Measurements from ENCODE around the gene SLC7A14.

Gene SLC7A14

GRCh38 chr3:170531054-170531453 lies 54.8 kb downstream of the SLC7A14 start:
- H3K36me3 ChIP-seq (ENCODE audit: control insufficient read depth, low read depth, low read length), result no peaks in the 10 kb centered on the region
- no peak overlapping the region for H3K27ac ChIP-seq (ENCODE audit: low read length)
- no peak overlapping the region for H3K9ac ChIP-seq (ENCODE audit: low read length)
- no peaks in the 10 kb centered on the region for H3K9me3 ChIP-seq (ENCODE audit: control insufficient read depth, low read depth, low read length)
- no peaks in the 10 kb centered on the region for H3K27me3 ChIP-seq (ENCODE audit: control insufficient read depth, insufficient read depth, low read length)
- H3K4me1 ChIP-seq (ENCODE audit: control insufficient read depth, low read depth, low read length), result peaks cover 6% of the 10 kb centered on the region
- no peak overlapping the region for H3K4me3 ChIP-seq (ENCODE audit: low read length)

DNA sequence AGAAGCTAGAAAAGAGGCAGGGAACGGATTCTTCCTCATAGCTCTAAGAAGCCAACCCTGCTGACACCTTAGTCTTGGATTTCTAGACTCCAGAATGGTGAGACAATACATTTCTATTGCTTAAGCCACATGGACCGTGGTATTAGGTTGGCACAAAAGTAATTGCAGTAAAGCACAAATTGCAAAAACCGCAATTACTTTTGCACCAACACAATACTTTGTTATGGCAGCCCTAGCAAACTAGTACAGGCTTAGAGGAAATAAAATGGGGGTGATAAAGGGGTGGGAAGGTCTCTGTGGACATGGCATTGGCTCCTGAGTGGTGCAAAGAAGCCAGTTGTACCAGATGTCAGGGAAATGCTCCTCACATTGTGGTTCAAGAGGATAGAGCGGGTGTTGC lies 56.0 kb downstream of the SLC7A14 start:
- H3K4me1 ChIP-seq (ENCODE audit: control insufficient read depth, low read depth, low read length), result peaks cover 6% of the 10 kb centered on the region
- H3K9me3 ChIP-seq (ENCODE audit: control insufficient read depth, low read depth, low read length), result no peaks in the 10 kb centered on the region
- H3K4me3 ChIP-seq (ENCODE audit: low read length), result no peak overlapping the region
- no peak overlapping the region for H3K9ac ChIP-seq (ENCODE audit: low read length)
- no peaks in the 10 kb centered on the region for H3K27me3 ChIP-seq (ENCODE audit: control insufficient read depth, insufficient read depth, low read length)
- no peaks in the 10 kb centered on the region for H3K36me3 ChIP-seq (ENCODE audit: control insufficient read depth, low read depth, low read length)
- H3K27ac ChIP-seq (ENCODE audit: low read length), result no peak overlapping the region

- Histone ChIP-seq H3K9ac (ENCODE audit: low read length) (no peak overlapping the region), H3K4me3 (ENCODE audit: low read length) (no peak overlapping the region), H3K9me3 (ENCODE audit: control insufficient read depth, low read depth, low read length) (no peaks in the 10 kb centered on the region), H3K27ac (ENCODE audit: low read length) (no peak overlapping the region), H3K4me1 (ENCODE audit: control insufficient read depth, low read depth, low read length) (peaks cover 6% of the 10 kb centered on the region), H3K27me3 (ENCODE audit: control insufficient read depth, insufficient read depth, low read length) (no peaks in the 10 kb centered on the region), H3K36me3 (ENCODE audit: control insufficient read depth, low read depth, low read length) (no peaks in the 10 kb centered on the region)
These were observed 56.5 kb downstream of the SLC7A14 start for GRCh38 chr3:170529346-170529745.

DNA sequence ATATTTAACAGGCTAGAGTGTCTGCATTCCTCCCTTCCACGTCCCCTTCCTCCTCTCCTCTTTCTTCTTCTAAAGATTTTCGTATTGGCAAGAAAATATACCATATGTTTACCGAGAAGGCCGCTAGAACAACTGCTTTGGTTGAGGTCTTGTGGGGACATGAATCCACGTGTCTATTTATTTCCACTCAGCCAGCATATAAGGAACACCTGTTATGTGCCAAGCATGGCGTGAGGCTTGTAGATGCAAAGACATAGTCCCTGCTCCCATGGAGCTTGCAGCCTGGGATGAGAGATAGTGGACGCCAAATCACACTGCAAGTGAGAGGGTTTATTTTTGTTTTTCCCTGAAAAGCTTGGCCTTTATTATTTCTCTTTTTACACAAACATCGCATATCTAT lies 57.1 kb downstream of the SLC7A14 start:
- Histone ChIP-seq H3K27ac (ENCODE audit: low read length) (no peak overlapping the region), H3K9me3 (ENCODE audit: control insufficient read depth, low read depth, low read length) (no peaks in the 10 kb centered on the region), H3K9ac (ENCODE audit: low read length) (no peak overlapping the region), H3K4me3 (ENCODE audit: low read length) (no peak overlapping the region), H3K36me3 (ENCODE audit: control insufficient read depth, low read depth, low read length) (no peaks in the 10 kb centered on the region), H3K27me3 (ENCODE audit: control insufficient read depth, insufficient read depth, low read length) (no peaks in the 10 kb centered on the region), H3K4me1 (ENCODE audit: control insufficient read depth, low read depth, low read length) (peaks cover 6% of the 10 kb centered on the region)

DNA sequence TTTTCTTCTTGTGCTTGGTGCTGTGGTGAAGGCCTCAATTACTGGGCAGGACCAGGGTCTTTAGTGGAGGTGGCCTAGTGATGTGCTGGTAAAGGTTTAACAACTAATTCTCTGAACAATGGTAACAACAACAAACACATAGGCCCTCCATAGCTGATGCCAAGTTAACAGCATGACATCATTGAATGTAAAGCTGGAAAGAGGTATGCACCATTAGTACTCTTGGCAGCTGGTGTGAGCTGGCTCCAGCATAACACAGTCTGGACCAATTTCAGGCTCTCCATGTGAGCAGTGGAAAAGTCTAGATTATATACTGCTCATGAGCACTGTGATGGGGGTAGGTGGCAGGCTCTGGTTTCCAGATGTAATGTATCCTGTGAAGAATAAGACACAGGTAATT lies 61.8 kb downstream of the SLC7A14 start:
- H3K4me3 ChIP-seq (ENCODE audit: low read length), result no peak overlapping the region
- H3K4me1 ChIP-seq (ENCODE audit: control insufficient read depth, low read depth, low read length), result peaks cover 6% of the 10 kb centered on the region
- H3K27ac ChIP-seq (ENCODE audit: low read length), result no peak overlapping the region
- no peaks in the 10 kb centered on the region for H3K9me3 ChIP-seq (ENCODE audit: control insufficient read depth, low read depth, low read length)
- H3K36me3 ChIP-seq (ENCODE audit: control insufficient read depth, low read depth, low read length), result no peaks in the 10 kb centered on the region
- no peak overlapping the region for H3K9ac ChIP-seq (ENCODE audit: low read length)
- no peaks in the 10 kb centered on the region for H3K27me3 ChIP-seq (ENCODE audit: control insufficient read depth, insufficient read depth, low read length)

DNA sequence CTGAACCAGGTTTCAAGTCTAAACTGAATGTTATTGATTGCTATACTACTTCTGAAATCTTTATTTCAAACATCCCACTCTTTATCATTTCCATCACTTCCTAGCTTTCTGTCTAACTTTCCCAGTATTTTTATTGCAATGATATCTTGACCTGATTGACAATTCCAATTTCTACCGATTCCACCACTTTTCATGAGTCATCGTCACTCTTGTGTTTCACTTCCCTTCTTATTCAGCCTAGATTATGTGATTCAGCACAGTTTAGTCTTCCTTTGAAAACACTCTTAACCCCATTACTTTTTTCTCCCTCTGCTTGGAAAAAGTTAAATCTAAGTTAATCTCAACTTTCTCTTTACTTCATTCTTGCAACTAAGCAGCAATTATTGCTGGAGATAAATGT lies 62.6 kb downstream of the SLC7A14 start:
- Histone ChIP-seq H3K27me3 (ENCODE audit: control insufficient read depth, insufficient read depth, low read length) (no peaks in the 10 kb centered on the region), H3K4me1 (ENCODE audit: control insufficient read depth, low read depth, low read length) (no peaks in the 10 kb centered on the region), H3K27ac (ENCODE audit: low read length) (no peak overlapping the region), H3K9ac (ENCODE audit: low read length) (no peak overlapping the region), H3K36me3 (ENCODE audit: control insufficient read depth, low read depth, low read length) (no peaks in the 10 kb centered on the region), H3K9me3 (ENCODE audit: control insufficient read depth, low read depth, low read length) (no peaks in the 10 kb centered on the region), H3K4me3 (ENCODE audit: low read length) (no peak overlapping the region)

GRCh38 chr3:170522201-170522600 lies 63.7 kb downstream of the SLC7A14 start:
- Histone ChIP-seq H3K27me3 (ENCODE audit: control insufficient read depth, insufficient read depth, low read length) (no peaks in the 10 kb centered on the region), H3K36me3 (ENCODE audit: control insufficient read depth, low read depth, low read length) (no peaks in the 10 kb centered on the region), H3K27ac (ENCODE audit: low read length) (no peak overlapping the region), H3K9ac (ENCODE audit: low read length) (no peak overlapping the region), H3K4me3 (ENCODE audit: low read length) (no peak overlapping the region), H3K4me1 (ENCODE audit: control insufficient read depth, low read depth, low read length) (peaks cover 2% of the 10 kb centered on the region), H3K9me3 (ENCODE audit: control insufficient read depth, low read depth, low read length) (no peaks in the 10 kb centered on the region)

- Histone ChIP-seq H3K27ac (ENCODE audit: low read length) (no peak overlapping the region), H3K4me3 (ENCODE audit: low read length) (no peak overlapping the region), H3K36me3 (ENCODE audit: control insufficient read depth, low read depth, low read length) (no peaks in the 10 kb centered on the region), H3K9me3 (ENCODE audit: control insufficient read depth, low read depth, low read length) (no peaks in the 10 kb centered on the region), H3K4me1 (ENCODE audit: control insufficient read depth, low read depth, low read length) (peaks cover 2% of the 10 kb centered on the region), H3K27me3 (ENCODE audit: control insufficient read depth, insufficient read depth, low read length) (no peaks in the 10 kb centered on the region), H3K9ac (ENCODE audit: low read length) (no peak overlapping the region)
These were observed 64.9 kb downstream of the SLC7A14 start for GRCh38 chr3:170520996-170521395.

DNA sequence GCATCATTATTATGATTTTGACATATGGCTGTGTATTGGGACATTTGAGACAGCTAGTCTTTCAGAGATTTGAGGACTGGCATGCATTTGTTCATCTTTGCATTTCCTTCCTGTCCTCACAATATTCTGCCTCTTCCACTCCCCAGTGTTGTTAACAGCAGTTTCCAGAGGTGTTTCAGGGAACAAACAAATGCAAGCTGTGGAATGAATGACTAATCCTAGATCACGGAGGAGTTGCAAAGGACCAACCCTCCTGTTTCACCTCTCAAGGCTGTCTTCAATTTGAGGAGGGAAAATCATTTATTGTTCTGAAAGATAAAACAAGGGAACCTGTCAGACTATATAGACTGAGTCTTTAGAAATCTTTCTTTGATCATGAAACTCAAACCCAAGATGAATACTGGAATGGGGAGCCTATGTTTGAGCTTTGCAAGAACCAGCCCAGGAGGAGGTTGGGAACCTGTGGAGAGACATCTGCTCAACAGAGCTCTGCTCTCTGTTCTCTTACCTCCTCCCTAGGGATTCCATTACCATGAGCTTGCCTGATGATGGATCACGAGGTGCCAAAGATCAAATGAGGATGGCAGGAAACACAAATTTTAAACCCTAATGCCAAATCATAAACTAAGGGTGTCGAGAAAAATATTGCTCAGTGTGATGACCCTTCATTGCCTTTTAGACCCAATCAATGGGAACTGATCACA lies 68.5 kb downstream of the SLC7A14 start:
- Histone ChIP-seq H3K27me3 (ENCODE audit: control insufficient read depth, insufficient read depth, low read length) (no peaks in the 10 kb centered on the region), H3K4me1 (ENCODE audit: control insufficient read depth, low read depth, low read length) (peaks cover 2% of the 10 kb centered on the region), H3K27ac (ENCODE audit: low read length) (no peak overlapping the region), H3K4me3 (ENCODE audit: low read length) (no peak overlapping the region), H3K9me3 (ENCODE audit: control insufficient read depth, low read depth, low read length) (no peaks in the 10 kb centered on the region), H3K9ac (ENCODE audit: low read length) (no peak overlapping the region), H3K36me3 (ENCODE audit: control insufficient read depth, low read depth, low read length) (no peaks in the 10 kb centered on the region)

- H3K27ac ChIP-seq (ENCODE audit: low read length), result no peak overlapping the region
- no peaks in the 10 kb centered on the region for H3K9me3 ChIP-seq (ENCODE audit: control insufficient read depth, low read depth, low read length)
- no peaks in the 10 kb centered on the region for H3K27me3 ChIP-seq (ENCODE audit: control insufficient read depth, insufficient read depth, low read length)
- no peaks in the 10 kb centered on the region for H3K36me3 ChIP-seq (ENCODE audit: control insufficient read depth, low read depth, low read length)
- peaks cover 2% of the 10 kb centered on the region for H3K4me1 ChIP-seq (ENCODE audit: control insufficient read depth, low read depth, low read length)
- no peak overlapping the region for H3K4me3 ChIP-seq (ENCODE audit: low read length)
- no peak overlapping the region for H3K9ac ChIP-seq (ENCODE audit: low read length)
These were observed 72.2 kb downstream of the SLC7A14 start for GRCh38 chr3:170513642-170514041.

DNA sequence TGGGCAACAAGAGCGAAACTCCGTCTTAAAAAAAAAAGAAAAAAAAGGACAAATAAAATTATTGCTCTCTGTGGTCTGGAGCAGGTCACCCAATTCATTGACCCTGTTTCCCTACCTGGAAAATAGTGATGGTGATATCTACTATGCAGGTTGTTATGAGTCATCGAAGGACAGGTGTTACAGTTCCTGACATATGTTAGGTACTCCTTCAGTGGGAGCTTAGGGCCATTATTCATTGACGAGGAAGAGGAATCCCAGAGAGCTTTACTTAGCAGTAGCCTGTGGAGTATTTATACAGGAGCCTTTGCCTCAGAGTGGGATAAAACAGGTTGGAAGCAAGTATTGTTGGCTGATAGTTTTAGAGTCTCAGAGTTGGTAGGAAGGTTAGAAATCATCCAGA lies 74.5 kb downstream of the SLC7A14 start:
- no peak overlapping the region for H3K27ac ChIP-seq (ENCODE audit: low read length)
- no peak overlapping the region for H3K4me3 ChIP-seq (ENCODE audit: low read length)
- H3K9me3 ChIP-seq (ENCODE audit: control insufficient read depth, low read depth, low read length), result no peaks in the 10 kb centered on the region
- no peaks in the 10 kb centered on the region for H3K36me3 ChIP-seq (ENCODE audit: control insufficient read depth, low read depth, low read length)
- no peak overlapping the region for H3K9ac ChIP-seq (ENCODE audit: low read length)
- no peaks in the 10 kb centered on the region for H3K4me1 ChIP-seq (ENCODE audit: control insufficient read depth, low read depth, low read length)
- H3K27me3 ChIP-seq (ENCODE audit: control insufficient read depth, insufficient read depth, low read length), result no peaks in the 10 kb centered on the region

DNA sequence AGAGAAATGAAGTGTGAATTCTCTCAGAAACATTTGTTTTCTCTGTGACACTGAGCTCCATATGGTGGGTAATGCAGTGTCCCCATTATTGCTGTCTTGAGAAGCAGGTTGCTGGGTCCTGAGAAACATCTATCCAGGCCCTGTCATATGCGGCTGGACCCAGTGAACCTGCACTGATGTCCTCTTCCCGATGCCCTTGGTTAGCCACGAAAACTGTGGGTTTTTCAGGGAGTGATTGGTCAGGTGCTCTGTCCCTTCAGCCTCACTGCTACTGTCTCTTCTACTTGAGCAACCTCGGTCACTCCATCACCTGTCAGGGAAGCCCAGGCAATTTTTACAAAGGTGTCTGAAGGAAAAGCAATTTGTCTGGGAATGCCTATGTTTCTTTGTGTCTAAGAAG lies 77.0 kb downstream of the SLC7A14 start:
- Histone ChIP-seq H3K27ac (ENCODE audit: low read length) (no peak overlapping the region), H3K4me1 (ENCODE audit: control insufficient read depth, low read depth, low read length) (no peaks in the 10 kb centered on the region), H3K9ac (ENCODE audit: low read length) (no peak overlapping the region), H3K4me3 (ENCODE audit: low read length) (no peak overlapping the region), H3K36me3 (ENCODE audit: control insufficient read depth, low read depth, low read length) (no peaks in the 10 kb centered on the region), H3K27me3 (ENCODE audit: control insufficient read depth, insufficient read depth, low read length) (no peaks in the 10 kb centered on the region), H3K9me3 (ENCODE audit: control insufficient read depth, low read depth, low read length) (no peaks in the 10 kb centered on the region)
